HG03097 (cell line): ENCODE measurements around the gene RXFP1.

Experiments used
- ATAC-seq: cut with Tn5 transposase; IDR thresholded peaks from one replicate; pipeline ENCODE4 v1.9.1; 2021; ENCODE audit not compliant: unreplicated experiment, low FRiP score

RXFP1 gene

DNA sequence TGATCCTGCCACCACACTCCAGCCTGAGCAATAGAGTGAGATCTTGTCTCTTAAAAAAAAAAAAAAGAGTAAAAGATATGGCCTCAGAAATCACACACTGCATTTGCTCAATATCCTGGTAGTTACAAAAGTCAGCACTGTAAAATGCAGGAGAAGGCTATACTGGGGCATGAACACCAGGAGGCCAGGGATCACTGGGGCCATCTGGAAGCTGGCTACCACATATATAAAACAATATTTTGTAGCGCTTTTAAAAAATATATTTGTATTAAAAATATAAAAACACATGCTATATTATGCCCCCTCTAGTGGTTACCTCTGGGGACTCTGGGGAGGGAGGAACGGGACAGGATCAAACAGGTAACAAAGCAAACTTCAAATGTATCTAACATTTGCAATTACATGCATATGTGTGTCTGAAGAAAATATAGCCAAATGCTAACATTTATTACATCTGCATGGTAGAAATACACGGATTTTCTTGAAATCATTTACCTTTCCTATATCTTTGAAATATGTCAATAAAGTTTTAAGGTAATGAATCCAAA is 146.0 kb downstream of the RXFP1 start:
- no peak for ATAC-seq

DNA sequence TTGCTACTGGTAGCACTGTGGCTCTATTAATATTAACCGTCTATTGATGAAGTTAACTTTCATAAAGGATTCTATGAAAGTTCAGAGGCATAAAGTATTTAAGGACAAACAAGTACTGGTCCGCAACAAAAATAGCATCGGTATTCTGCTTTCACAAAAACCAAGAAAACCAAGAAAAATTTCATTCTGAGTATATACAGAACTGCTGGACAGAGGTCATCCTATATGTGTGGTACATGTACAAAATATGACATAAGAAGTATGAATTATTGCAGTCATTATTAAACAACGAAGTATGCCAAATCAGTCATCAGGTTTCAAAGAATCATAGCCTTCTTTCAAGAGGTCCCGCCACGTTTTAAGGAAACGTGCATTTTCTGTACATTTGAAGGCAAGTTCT is 147.6 kb downstream of the RXFP1 start:
- no peak for ATAC-seq

DNA sequence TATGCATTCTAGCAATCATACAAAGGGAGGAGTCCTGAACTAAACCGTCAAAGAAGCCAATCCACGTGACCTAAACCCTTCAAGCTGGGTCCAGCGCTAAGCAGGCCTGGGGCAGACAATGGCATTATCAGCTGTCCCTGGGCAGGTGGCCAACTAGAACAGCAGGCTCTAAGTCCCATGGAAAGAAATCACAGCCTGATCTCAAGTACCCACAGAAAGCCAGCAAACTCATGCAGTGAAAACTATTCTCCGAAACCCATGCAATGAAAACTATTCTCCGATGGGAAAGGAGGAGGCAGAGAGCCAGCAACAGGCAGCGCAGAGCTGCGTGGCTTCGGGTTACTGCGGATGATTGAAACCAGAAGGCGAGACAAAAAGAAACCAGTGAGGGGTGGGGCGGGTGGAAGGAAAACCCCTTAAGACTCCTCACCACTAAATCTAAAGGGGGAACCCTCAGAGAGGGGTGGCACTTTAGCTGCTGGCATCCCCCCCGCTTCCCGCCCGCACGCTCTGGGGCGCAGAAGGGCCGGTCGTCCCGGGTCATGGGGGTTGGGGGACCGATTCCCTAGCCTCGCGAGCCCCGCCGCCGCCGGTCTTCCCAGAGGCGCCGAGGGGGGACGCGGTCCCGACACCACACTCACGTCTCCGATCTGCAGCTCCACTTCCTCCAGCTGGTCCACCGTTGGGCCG is 149.4 kb downstream of the RXFP1 start:
- peak; percentile 30 for ATAC-seq

DNA sequence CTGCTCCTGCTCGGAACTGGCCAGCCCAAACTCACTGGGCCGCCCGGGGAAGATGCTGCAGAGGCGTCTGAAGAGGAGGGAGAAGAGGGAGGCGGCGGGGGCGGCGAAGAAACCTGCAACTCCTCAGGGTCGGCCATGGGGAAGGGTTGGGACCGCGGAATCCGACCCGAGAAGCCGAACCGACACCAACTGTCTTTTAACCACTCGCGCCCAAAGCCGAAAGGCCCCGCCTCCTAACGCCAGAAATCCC is 149.9 kb downstream of the RXFP1 start, which contains the start of gene C4orf46:
C4orf46 (minus strand) TSS at position 223 of the 250 bp plus-strand sequence; CDS start at position 137, 86 bp downstream.
- ATAC-seq, result no peak

DNA sequence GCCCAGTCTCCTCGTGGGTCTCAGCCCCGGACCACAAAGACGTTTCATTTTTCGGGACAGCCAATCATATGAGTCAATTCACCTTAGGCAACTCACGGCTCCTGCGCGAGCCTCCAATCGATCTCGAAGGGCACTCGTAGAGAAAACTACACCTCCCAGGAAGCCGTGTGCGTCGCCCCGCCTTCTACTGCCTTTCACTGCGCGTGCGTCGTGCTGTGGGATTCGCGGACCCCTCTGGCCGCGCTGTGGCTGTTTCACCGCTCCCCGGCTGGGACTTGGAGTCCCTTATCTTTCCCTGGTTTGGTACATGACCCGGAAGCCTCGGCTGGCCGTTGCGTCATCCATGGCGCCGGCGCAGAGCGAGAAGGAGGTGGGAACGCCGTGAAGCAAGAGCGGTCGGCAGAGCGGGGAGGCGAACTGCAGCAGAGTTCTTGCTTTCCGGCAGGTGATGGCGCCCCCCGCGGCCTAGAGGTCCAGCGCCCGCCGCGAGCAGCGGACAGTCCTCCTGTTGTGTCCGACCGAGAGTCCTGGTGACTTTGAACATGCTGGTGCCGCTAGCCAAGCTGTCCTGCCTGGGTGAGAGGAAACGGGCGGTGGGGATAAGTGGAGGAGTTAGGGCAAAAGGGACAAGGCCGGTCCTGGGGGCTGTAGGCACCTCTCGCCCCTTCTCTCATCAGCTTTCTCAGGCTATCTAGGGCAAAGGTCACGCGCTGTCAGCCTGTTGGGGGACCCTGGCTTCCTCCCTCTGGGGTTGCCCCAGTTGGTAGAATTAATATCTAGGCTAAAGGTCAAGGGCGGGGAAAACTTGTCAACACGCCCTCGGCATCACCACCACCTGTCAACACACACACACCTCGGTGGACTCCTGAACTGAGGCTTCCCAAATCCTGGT is 150.5 kb downstream of the RXFP1 start, which contains the start of gene ETFDH:
ETFDH (plus strand) TSS at position 382 of the 892 bp plus-strand sequence; CDS start at position 543, 161 bp downstream.
- peak; percentile 85 for ATAC-seq

DNA sequence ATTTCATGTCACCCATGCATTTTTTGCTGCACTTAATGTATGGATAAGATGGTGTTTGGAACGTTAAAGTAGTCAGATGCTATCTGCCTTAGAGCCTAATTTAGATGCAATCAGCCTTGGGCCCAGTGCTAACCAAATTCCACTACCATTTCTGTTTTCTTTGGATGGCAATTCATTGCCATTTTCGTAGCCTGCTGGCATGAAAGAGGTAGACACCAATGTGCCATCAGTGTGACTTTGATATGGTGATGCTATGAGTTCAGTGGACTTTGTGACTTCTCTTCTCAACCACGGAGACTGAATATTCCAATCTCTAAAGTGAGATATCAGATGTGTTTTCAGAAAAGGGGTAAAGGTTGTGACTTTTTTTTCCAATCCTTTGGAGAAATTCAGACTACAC is 152.0 kb downstream of the RXFP1 start:
- ATAC-seq, result no peak

DNA sequence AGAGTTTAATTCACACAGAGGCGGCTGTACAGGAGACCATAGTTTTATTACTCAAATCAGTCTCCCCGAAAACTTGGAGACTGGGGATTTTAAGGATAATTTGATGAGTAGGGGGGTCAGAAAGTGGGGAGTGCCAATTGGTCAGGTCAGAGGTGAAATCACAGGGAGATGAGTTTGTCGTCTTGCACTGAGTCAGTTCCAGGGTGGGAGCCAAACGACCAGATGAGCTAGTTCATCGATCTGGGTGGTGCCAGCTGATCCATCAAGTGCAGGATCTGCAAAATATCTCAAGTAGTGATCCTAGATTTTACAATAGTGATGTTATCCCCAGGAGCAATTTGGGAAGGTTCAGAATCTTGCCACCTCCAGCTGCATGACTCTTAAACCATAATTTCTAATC is 154.4 kb downstream of the RXFP1 start:
- no peak for ATAC-seq

DNA sequence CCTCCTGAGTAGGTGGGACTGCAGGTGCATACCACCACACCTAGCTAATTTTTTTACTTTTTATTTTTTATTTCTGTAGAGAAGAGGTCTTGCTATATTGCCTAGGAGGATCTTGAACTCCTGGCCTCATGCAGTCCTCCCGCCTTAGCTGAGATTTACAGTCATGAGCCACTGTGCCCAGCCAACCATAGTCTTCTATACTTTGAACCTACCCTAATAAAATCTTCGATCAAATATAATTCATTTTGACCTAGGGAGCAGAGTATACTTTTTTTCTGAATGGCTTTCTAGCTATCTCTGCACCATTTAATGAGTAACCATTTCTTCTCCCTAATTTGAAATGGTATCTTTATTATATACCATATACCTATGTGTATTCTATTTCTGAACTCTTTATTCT is 157.1 kb downstream of the RXFP1 start:
- no peak for ATAC-seq

DNA sequence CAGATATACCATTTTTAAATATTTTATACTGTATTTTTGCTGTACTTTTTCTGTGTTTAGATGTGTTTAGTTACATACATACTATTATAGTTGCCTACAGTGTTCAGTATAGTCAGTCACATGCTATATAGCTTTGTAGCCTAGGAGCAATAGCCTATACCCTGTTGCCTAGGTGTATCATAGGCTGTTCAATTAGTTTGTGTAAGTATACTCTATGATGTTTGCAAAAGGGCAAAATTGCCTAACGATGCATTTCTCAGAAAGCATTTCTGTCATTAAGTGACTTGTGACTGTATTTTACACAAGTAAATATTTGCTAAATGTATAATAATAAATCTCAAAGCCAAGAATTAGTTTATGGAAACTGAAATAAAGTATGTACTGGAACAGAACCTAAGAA is 159.9 kb downstream of the RXFP1 start:
- ATAC-seq, result no peak

DNA sequence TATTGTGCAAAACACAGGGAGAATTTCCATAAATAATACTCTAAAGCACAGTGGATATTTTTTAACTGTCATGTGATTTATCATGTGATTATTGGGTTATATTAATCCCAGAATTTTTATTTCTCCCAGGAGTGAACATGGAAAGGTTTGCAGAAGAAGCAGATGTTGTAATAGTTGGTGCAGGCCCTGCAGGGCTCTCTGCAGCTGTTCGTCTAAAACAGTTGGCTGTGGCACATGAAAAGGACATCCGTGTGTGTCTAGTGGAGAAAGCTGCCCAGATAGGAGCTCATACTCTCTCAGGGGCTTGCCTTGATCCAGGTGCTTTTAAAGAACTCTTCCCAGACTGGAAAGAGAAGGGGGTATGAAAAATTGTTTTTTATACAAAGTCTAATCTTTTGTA is 160.4 kb downstream of the RXFP1 start:
- no peak for ATAC-seq

DNA sequence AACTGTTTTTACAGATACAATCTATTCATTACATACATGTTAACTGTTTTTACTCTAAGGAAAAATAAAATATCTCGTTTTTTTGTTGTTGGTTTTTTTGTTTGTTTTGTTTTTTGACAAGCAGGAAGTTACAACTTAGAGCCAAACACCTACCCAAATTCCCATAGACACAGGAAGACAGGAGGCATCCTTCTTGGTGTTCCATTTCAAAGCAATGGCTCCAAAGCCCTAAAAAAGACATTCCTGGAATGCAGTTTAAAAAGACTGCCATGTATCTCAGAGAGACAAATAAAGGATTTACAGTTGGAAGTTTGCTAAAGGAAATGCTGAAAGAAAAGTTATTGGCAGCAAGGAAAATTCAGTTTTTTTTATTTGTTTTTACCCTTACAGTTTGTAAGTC is 167.1 kb downstream of the RXFP1 start:
- ATAC-seq, result no peak
